ENCODE measurements around the gene MSL1. TPM values are rescaled to one million over a fixed set of nuclear protein-coding genes. Genes with fewer than 3 reads are reported as not detected.

The MSL1 gene
- total and polyA plus RNA-seq, 2 of the 13 experiments (the other 11 are each of a cell fraction or from before 2014, with no cell fraction given), result 63.8 to 88.5 TPM

DNA sequence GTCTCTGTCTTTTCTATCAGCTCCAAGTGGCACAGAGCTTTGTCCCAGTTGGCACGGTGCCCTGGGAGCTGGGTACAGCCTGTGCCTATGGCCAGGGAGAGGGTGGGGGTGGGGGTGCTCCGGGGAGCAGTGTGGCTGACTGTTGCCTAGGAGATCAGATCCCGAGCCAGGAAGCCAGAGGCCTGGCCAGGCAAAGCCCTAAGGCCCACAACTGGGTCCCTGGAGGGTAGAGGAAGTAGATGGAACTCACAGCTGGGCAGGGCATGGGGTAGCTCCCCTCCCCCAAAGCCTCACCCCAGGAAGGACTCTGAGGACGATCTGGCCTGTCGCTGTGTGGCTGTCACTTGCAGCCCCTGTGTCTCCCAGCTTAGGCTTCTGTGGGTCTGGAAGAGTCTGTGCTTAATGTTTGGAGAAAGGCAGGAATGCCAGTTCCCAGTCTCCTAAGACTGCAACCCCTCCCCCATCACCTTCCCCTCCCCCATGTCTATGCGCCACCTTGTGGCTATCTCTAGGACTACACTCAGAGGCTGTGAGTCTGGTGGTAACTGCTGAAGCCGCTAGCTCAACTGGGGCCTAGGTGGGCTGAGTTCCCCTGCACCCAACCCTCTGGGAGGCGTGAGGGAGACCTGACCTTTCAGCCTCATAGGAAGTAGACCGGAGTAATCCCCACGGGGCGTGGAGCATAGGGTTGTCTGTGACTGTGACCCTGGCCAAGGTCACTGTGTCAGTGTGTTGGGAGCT lies 46.4 kb upstream of the MSL1 start (continued):
- TF ChIP-seq CEBPZ (IDR thresholded peaks at IDR 0.05; ENCODE audit: low read length) (no peak), ETV6 (CRISPR knock-in tag; conservative IDR thresholded peaks at IDR 0.05) (no peak), ZNF160 (CRISPR knock-in tag; IDR thresholded peaks at IDR 0.05) (no peak), ZNF3 (CRISPR knock-in tag; IDR thresholded peaks at IDR 0.05) (no peak), NR1H2 (CRISPR knock-in tag; IDR thresholded peaks at IDR 0.05; ENCODE audit: borderline replicate concordance, low read depth) (no peak), ZNF318 (CRISPR knock-in tag; IDR thresholded peaks at IDR 0.05) (peak; percentile 75; the same call in 1 of the 2 replicates), ZNF136 (CRISPR knock-in tag; IDR thresholded peaks at IDR 0.05; ENCODE audit: low read depth) (no peak), ZNF549 (CRISPR knock-in tag; IDR thresholded peaks at IDR 0.05) (no peak), STAT5B (CRISPR knock-in tag; IDR thresholded peaks at IDR 0.05) (no peak), SALL1 (CRISPR knock-in tag; IDR thresholded peaks at IDR 0.05) (peak; percentile 68; the same call in 1 of the 2 replicates), KMT2B (CRISPR knock-in tag; IDR thresholded peaks at IDR 0.05) (no peak), ZIK1 (CRISPR knock-in tag; IDR thresholded peaks at IDR 0.05; ENCODE audit: borderline replicate concordance, low read depth) (no peak), BCL6 (CRISPR knock-in tag; IDR thresholded peaks at IDR 0.05) (no peak; the same call in 1 of the 2 replicates), TAF15 (IDR thresholded peaks at IDR 0.05; ENCODE audit: low read depth, low read length, poor library complexity, severe bottlenecking) (no peak), ZNF274 (CRISPR knock-in tag; IDR thresholded peaks at IDR 0.05) (no peak; the same call in 1 of the 2 replicates), NFE2L2 (IDR thresholded peaks at IDR 0.05; ENCODE audit: low read length) (no peak), PHF20 (CRISPR knock-in tag; IDR thresholded peaks at IDR 0.05) (no peak)
- TF ChIP-seq, protein P1, sequence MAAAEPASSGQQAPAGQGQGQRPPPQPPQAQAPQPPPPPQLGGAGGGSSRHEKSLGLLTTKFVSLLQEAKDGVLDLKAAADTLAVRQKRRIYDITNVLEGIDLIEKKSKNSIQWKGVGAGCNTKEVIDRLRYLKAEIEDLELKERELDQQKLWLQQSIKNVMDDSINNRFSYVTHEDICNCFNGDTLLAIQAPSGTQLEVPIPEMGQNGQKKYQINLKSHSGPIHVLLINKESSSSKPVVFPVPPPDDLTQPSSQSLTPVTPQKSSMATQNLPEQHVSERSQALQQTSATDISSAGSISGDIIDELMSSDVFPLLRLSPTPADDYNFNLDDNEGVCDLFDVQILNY (CRISPR knock-in tag; conservative IDR thresholded peaks at IDR 0.05), result no peak
